GM23338 (cell line): ENCODE results near the gene OAT.

ENCODE experiments used
- CREB1 ChIP-seq: fragments of 250-450 bp; sonication (Bioruptor Pico); IDR thresholded peaks from 2 replicates; pipeline ENCODE4 v1.5.0; 2020; ENCODE audit warnings: low read depth, mild to moderate bottlenecking, moderate library complexity
- CTCF ChIP-seq, 2 experiments: fragments of 200-600 bp in 1 of 2; sonication (generic) in 1 of 2; conservative IDR thresholded peaks; 2 replicates each; pipeline versions ENCODE4 v1.5.1 to v1.6.1; 2016 to 2017; ENCODE audit warnings: antibody characterized with exemption in 2 of 2, low read depth in 2 of 2, mild to moderate bottlenecking in 2 of 2, moderate library complexity in 1 of 2
- EZH2 ChIP-seq: fragments of 200-600 bp; sonication (generic); IDR thresholded peaks from one replicate; pipeline ENCODE4 v1.8.0; 2017; ENCODE audit warnings: antibody characterized with exemption, mild to moderate bottlenecking, low read depth; ENCODE audit not compliant: unreplicated experiment
- POLR2AphosphoS5 ChIP-seq: IDR thresholded peaks from 2 replicates; pipeline ENCODE4 v1.6.1; 2016; ENCODE audit warnings: antibody characterized with exemption, low read depth

- TF ChIP-seq CTCF (conservative IDR thresholded peaks at IDR 0.05; ENCODE audit: low read depth in 2 of 2) (no peak), POLR2AphosphoS5 (no peak), CREB1 (CRISPR knock-in tag) (no peak), EZH2 (no peak)
Measured at GRCh38 chr10:124369066-124369465, 49.7 kb downstream of the OAT start.
